GM18498 (cell line): ENCODE results near the gene DMPK.

Source experiments
- ATAC-seq: cut with Tn5 transposase; IDR thresholded peaks from one replicate; pipeline ENCODE4 v1.9.1; 2021; ENCODE audit warnings: mild to moderate bottlenecking, moderate library complexity; ENCODE audit not compliant: unreplicated experiment

Gene DMPK

GRCh38 chr19:45782162-45782691, at the start of gene DMPK:
TSS of gene DMPK (minus strand) at chr19:45782490. CDS start at chr19:45782352, 138 bp downstream.
- no peak for ATAC-seq

- no peak for ATAC-seq
These were observed 46.7 kb upstream of the DMPK start for GRCh38 chr19:45828945-45829344.

GRCh38 chr19:45828523-45828922, 46.2 kb upstream of the DMPK start:
- no peak for ATAC-seq

GRCh38 chr19:45827459-45828093, 45.3 kb upstream of the DMPK start:
- no peak for ATAC-seq

- ATAC-seq = no peak
These were observed 44.6 kb upstream of the DMPK start for GRCh38 chr19:45826934-45827333.

- ATAC-seq = no peak
These were observed 43.9 kb upstream of the DMPK start for GRCh38 chr19:45825917-45826893.

- no peak for ATAC-seq
These were observed 42.9 kb upstream of the DMPK start for GRCh38 chr19:45825263-45825605.

- ATAC-seq = no peak
These were observed 42.4 kb upstream of the DMPK start for GRCh38 chr19:45824531-45825262.

- ATAC-seq = no peak
These were observed 41.8 kb upstream of the DMPK start for GRCh38 chr19:45824041-45824471.

- ATAC-seq = no peak
These were observed 40.9 kb upstream of the DMPK start for GRCh38 chr19:45823182-45823581.

- ATAC-seq = no peak
These were observed 40.4 kb upstream of the DMPK start for GRCh38 chr19:45822716-45823115.

- ATAC-seq = no peak
These were observed 39.3 kb upstream of the DMPK start for GRCh38 chr19:45821570-45821969.

GRCh38 chr19:45821103-45821521, 38.8 kb upstream of the DMPK start:
- ATAC-seq = no peak

- ATAC-seq = no peak
These were observed 38.3 kb upstream of the DMPK start for GRCh38 chr19:45820413-45821102.

- ATAC-seq = no peak
These were observed 37.5 kb upstream of the DMPK start for GRCh38 chr19:45819769-45820168.

GRCh38 chr19:45817725-45818301, 35.5 kb upstream of the DMPK start:
- ATAC-seq = no peak

GRCh38 chr19:45817010-45817724, 34.9 kb upstream of the DMPK start:
- peak; percentile 82 for ATAC-seq

- ATAC-seq = no peak
These were observed 34.1 kb upstream of the DMPK start for GRCh38 chr19:45816236-45817009.
